A549 (cell line): ENCODE data around the gene ADCY1. TPM values are rescaled to one million over a fixed set of nuclear protein-coding genes. Genes with fewer than 3 reads are reported as not detected.

Experiments
- ATAC-seq, 2 experiments: fragments of 200-7000 bp in 1 of 2; fragments of >200 bp in 1 of 2; cut with Nextera tagmentation in 1 of 2; cut with Tn5 transposase in 1 of 2; 3 replicates each; pipeline versions ENCODE4 v1.8.0 to v1.9.1; 2018 to 2020; ENCODE audit warnings: mild to moderate bottlenecking in 1 of 2, moderate library complexity in 1 of 2
- CTCF ChIA-PET: fragments of 300-600 bp; sonication (Branson Sonifier 250); formaldehyde crosslinking; extraction: SDS; loops from one replicate; lab custom pipeline; 2021; ENCODE audit warnings: antibody characterized with exemption, inconsistent platforms; lab: Yijun Ruan, JAX
- POLR2A ChIA-PET: fragments of 350-600 bp; formaldehyde crosslinking; extraction: SDS; loops from one replicate; lab custom pipeline; 2021; ENCODE audit warnings: antibody characterized with exemption, inconsistent platforms; lab: Yijun Ruan, JAX
- DNase-seq, 2 experiments: peaks; one replicate each; pipeline versions ENCODE4 v3.0.0 to v3.0.0-alpha.2; 2011 to 2016; ENCODE audit warnings: low read depth in 1 of 2, low spot score in 1 of 2
- FAIRE-seq: peaks from 2 replicates; lab custom pipeline; 2011; peaks lifted over from hg19 to GRCh38; lab: Jason Lieb, UNC
- H3K27ac ChIP-seq, 2 experiments: fragments of >200 bp; sonication (Bioruptor Twin); formaldehyde crosslinking; 3 replicates each; pipeline ENCODE4 v1.5.1; 2016 to 2017
- H3K4me1 ChIP-seq: fragments of >200 bp; sonication (Bioruptor Twin); formaldehyde crosslinking; 3 replicates; pipeline ENCODE4 v1.6.1; 2016
- H3K4me2 ChIP-seq: fragments of >200 bp; sonication (Bioruptor Twin); formaldehyde crosslinking; 3 replicates; pipeline ENCODE4 v1.6.1; 2016
- H3K4me3 ChIP-seq: fragments of >200 bp; sonication (Bioruptor Twin); formaldehyde crosslinking; 3 replicates; pipeline ENCODE4 v1.5.1; 2016
- H3K9me3 ChIP-seq: fragments of >200 bp; sonication (Bioruptor Twin); formaldehyde crosslinking; 3 replicates; pipeline ENCODE4 v1.6.1; 2016
- BHLHE40 ChIP-seq: IDR thresholded peaks from 2 replicates; pipeline ENCODE4 v1.6.1; 2012; ENCODE audit warnings: low read depth, low read length, inconsistent platforms
- CHD4 ChIP-seq: fragments of 200-600 bp; sonication (generic); IDR thresholded peaks from 2 replicates; pipeline ENCODE4 v1.6.1; 2016; ENCODE audit warnings: antibody characterized with exemption, mild to moderate bottlenecking, borderline replicate concordance
- EHF ChIP-seq: fragments of 250-450 bp; sonication (Bioruptor Pico); IDR thresholded peaks from 2 replicates; pipeline ENCODE4 v1.5.0; 2020; ENCODE audit warnings: mild to moderate bottlenecking
- EHMT2 ChIP-seq: fragments of 200-600 bp; sonication (generic); IDR thresholded peaks from 2 replicates; pipeline ENCODE4 v1.6.1; 2016; ENCODE audit warnings: antibody characterized with exemption, low read depth, mild to moderate bottlenecking, moderate library complexity
- FOXS1 ChIP-seq: fragments of 250-450 bp; sonication (Bioruptor Pico); IDR thresholded peaks from 2 replicates; pipeline ENCODE4 v1.5.0; 2020; ENCODE audit warnings: mild to moderate bottlenecking, moderate library complexity
- GATA3 ChIP-seq: IDR thresholded peaks from 2 replicates; pipeline ENCODE4 v1.6.1; 2012; ENCODE audit warnings: borderline replicate concordance
- HDAC2 ChIP-seq: fragments of 200-600 bp; sonication (generic); IDR thresholded peaks from 2 replicates; pipeline ENCODE4 v1.6.1; 2016
- HEYL ChIP-seq: fragments of 250-450 bp; sonication (Bioruptor Pico); IDR thresholded peaks from 2 replicates; pipeline ENCODE4 v1.8.0; 2021; ENCODE audit warnings: mild to moderate bottlenecking, moderate library complexity
- HOXA7 ChIP-seq: fragments of 250-450 bp; sonication (Bioruptor Pico); IDR thresholded peaks from 2 replicates; pipeline ENCODE4 v1.5.0; 2020; ENCODE audit warnings: mild to moderate bottlenecking, moderate library complexity
- HOXB5 ChIP-seq: fragments of 250-450 bp; sonication (Bioruptor Pico); IDR thresholded peaks from 2 replicates; pipeline ENCODE4 v1.5.0; 2020; ENCODE audit warnings: mild to moderate bottlenecking, moderate library complexity
- JUN ChIP-seq, 2 experiments: fragments of >200 bp; sonication (Bioruptor Twin); formaldehyde crosslinking; IDR thresholded peaks; 2 replicates in 1 of 2; 3 replicates in 1 of 2; pipeline ENCODE4 v1.6.1; 2016 to 2017
- JUNB ChIP-seq: fragments of >200 bp; sonication (Bioruptor Twin); formaldehyde crosslinking; IDR thresholded peaks from 2 replicates; pipeline ENCODE4 v1.6.1; 2016
- KDM1A ChIP-seq: fragments of 200-600 bp; sonication (generic); IDR thresholded peaks from 2 replicates; pipeline ENCODE4 v1.6.1; 2016; ENCODE audit warnings: low read depth, mild to moderate bottlenecking
- MAZ ChIP-seq: fragments of 150-350 bp; IDR thresholded peaks from 2 replicates; pipeline ENCODE4 v1.6.1; 2014; ENCODE audit warnings: antibody characterized with exemption, low read depth, low read length, borderline replicate concordance
- MYC ChIP-seq: IDR thresholded peaks from 2 replicates; pipeline ENCODE4 v1.6.1; 2012; ENCODE audit warnings: mild to moderate bottlenecking, inconsistent platforms, low read length, improper control_type of control experiment, borderline replicate concordance
- NFE2L2 ChIP-seq: fragments of 150-350 bp; conservative IDR thresholded peaks from 2 replicates; pipeline ENCODE4 v1.6.1; 2014; ENCODE audit warnings: low read length
- POLR2A ChIP-seq: IDR thresholded peaks from 2 replicates; pipeline ENCODE4 v1.6.1; 2012; ENCODE audit warnings: mild to moderate bottlenecking, low read length
- POLR2AphosphoS2 ChIP-seq: conservative IDR thresholded peaks from 2 replicates; pipeline ENCODE4 v1.6.1; 2012; ENCODE audit warnings: low read length, improper control_type of control experiment, inconsistent platforms
- RARB ChIP-seq: fragments of 250-450 bp; sonication (Bioruptor Pico); IDR thresholded peaks from 2 replicates; pipeline ENCODE4 v1.8.0; 2021; ENCODE audit warnings: mild to moderate bottlenecking, moderate library complexity
- RFX5 ChIP-seq: fragments of 450-650 bp; IDR thresholded peaks from 2 replicates; pipeline ENCODE4 v1.7.1; 2014; ENCODE audit warnings: antibody characterized with exemption, mild to moderate bottlenecking, moderate library complexity
- RNF2 ChIP-seq: fragments of 200-600 bp; sonication (generic); IDR thresholded peaks from 2 replicates; pipeline ENCODE4 v1.6.1; 2016; ENCODE audit warnings: low read depth, mild to moderate bottlenecking, antibody characterized with exemption, moderate library complexity, borderline replicate concordance
- TFCP2L1 ChIP-seq: fragments of 250-450 bp; sonication (Bioruptor Pico); IDR thresholded peaks from 2 replicates; pipeline ENCODE4 v1.5.0; 2021; ENCODE audit warnings: mild to moderate bottlenecking
- TP53 ChIP-seq: fragments of 250-450 bp; sonication (Bioruptor Pico); IDR thresholded peaks from 2 replicates; pipeline ENCODE4 v1.5.0; 2021; ENCODE audit warnings: mild to moderate bottlenecking, moderate library complexity
- ZC3H11A ChIP-seq: fragments of 450-650 bp; IDR thresholded peaks from 2 replicates; pipeline ENCODE4 v1.6.1; 2014; ENCODE audit warnings: antibody characterized with exemption, mild to moderate bottlenecking
- ZFP36 ChIP-seq: fragments of 450-650 bp; IDR thresholded peaks from 2 replicates; pipeline ENCODE4 v1.6.1; 2014; ENCODE audit warnings: borderline replicate concordance; ENCODE audit not compliant: partially characterized antibody
- WGBS: methylation state at CpG from one replicate; pipeline ENCODE4 v1.1.6; 2017; ENCODE audit errors: missing lambda C conversion rate; 5-methylcytosine and 5-hydroxymethylcytosine counted together
- polyA plus RNA-seq, 4 experiments: library from polyadenylated mRNA; depleted of rRNA in 3 of 4; stranded (reverse); fragments of >200 nt; fragmentation: RNase III in 1 of 4; extraction: RNeasy Plus Mini Kit Qiagen cat#74134 plus additional on column Dnase treatment in 1 of 4; gene quantifications; 2 replicates in 3 of 4; 3 replicates in 1 of 4; pipeline ENCODE4 v1.2.3, GENCODE V29; 2011 to 2017
- TF ChIP-seq, protein P1 (sequence below): fragments of >200 bp; sonication (Bioruptor Twin); formaldehyde crosslinking; IDR thresholded peaks from 3 replicates; pipeline ENCODE4 v1.6.1; 2016
- TF ChIP-seq, protein P2 (sequence below): fragments of 150-350 bp; IDR thresholded peaks from 2 replicates; pipeline ENCODE4 v1.6.1; 2014; ENCODE audit warnings: low read depth, mild to moderate bottlenecking, low read length
- TF ChIP-seq, protein P3 (sequence below): IDR thresholded peaks from 2 replicates; pipeline ENCODE4 v1.6.1; 2012; ENCODE audit warnings: low read depth, borderline replicate concordance

Gene ADCY1
- polyA plus RNA-seq, 2 of the 4 experiments (the other 2 are of a cell fraction), result 1.3 to 1.7 TPM

DNA sequence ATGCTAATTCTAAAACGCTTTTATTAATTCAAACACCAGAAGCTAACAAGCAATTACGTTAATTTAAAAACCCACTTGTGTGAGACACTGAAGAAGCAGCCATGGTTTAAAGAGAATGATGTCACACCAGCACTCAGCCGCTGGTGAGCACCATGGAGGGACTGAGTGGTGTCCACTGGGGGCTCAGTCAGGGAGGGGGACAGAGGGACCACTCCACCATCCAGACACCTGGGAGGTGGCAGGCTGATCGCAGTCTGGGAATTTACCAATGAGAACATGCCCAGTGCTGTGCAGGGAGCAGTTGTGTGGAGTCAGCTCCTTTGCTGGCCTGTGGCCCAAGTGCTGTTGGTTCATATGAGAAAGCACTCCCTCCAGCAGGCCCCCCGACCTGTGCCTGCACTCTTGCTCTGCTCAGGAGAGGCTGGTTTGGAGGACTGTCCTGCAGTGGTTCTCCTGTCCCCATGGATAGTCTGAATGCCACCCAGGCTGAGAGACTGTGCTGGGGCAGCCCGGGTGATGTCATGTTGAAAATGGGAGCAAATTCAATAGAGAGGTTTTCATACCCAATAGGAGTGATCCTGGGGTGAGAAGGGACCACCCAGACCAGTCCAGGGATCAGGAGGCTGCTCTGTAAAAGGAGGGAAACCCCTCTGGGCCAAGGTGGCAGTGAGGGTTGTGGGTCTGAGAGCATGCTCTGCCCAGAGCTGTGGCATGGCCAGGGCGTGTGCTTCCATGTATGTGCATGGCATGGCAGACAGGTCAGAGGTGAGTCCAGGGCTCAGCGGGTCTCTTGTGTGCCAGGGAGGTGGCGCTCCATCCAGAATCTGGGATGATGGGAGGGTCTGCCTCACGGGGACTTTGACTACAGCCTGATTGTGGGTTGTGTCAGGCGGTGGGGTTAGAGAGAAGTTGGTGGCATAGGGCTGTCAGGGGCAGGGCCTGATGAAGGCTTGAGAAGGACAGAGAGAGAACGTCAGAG, 12.7 kb downstream of the ADCY1 start:
- WGBS, result 39% methylated on average over 11 of the region's 12 CpGs
- ChIA-PET POLR2A (no interaction called here), CTCF (interaction anchor here (1.0 kb wide), 1 partner anchor 12 kb away, joined by 3 read pairs; the partner anchor contains the start of gene ADCY1)
- Histone ChIP-seq H3K27ac (no peak overlapping the region), H3K4me2 (no peak overlapping the region), H3K4me3 (no peak overlapping the region), H3K4me1 (no peaks in the 10 kb centered on the region), H3K9me3 (no peaks in the 10 kb centered on the region)
- ATAC-seq (no peak), DNase-seq (no peak), FAIRE-seq (no peak)
- TF ChIP-seq ZC3H11A (no peak), TP53 (CRISPR knock-in tag) (no peak), HOXA7 (no peak), BHLHE40 (no peak), POLR2AphosphoS2 (no peak), HEYL (no peak), MAZ (no peak), CHD4 (no peak), EHMT2 (no peak), RFX5 (no peak), RNF2 (no peak), FOXS1 (CRISPR knock-in tag) (no peak), GATA3 (no peak)
- TF ChIP-seq, protein P1, sequence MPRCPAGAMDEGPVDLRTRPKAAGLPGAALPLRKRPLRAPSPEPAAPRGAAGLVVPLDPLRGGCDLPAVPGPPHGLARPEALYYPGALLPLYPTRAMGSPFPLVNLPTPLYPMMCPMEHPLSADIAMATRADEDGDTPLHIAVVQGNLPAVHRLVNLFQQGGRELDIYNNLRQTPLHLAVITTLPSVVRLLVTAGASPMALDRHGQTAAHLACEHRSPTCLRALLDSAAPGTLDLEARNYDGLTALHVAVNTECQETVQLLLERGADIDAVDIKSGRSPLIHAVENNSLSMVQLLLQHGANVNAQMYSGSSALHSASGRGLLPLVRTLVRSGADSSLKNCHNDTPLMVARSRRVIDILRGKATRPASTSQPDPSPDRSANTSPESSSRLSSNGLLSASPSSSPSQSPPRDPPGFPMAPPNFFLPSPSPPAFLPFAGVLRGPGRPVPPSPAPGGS, result no peak
- TF ChIP-seq, protein P2, sequence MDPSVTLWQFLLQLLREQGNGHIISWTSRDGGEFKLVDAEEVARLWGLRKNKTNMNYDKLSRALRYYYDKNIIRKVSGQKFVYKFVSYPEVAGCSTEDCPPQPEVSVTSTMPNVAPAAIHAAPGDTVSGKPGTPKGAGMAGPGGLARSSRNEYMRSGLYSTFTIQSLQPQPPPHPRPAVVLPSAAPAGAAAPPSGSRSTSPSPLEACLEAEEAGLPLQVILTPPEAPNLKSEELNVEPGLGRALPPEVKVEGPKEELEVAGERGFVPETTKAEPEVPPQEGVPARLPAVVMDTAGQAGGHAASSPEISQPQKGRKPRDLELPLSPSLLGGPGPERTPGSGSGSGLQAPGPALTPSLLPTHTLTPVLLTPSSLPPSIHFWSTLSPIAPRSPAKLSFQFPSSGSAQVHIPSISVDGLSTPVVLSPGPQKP, result no peak
- TF ChIP-seq, protein P3, sequence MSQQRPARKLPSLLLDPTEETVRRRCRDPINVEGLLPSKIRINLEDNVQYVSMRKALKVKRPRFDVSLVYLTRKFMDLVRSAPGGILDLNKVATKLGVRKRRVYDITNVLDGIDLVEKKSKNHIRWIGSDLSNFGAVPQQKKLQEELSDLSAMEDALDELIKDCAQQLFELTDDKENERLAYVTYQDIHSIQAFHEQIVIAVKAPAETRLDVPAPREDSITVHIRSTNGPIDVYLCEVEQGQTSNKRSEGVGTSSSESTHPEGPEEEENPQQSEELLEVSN, result no peak

DNA sequence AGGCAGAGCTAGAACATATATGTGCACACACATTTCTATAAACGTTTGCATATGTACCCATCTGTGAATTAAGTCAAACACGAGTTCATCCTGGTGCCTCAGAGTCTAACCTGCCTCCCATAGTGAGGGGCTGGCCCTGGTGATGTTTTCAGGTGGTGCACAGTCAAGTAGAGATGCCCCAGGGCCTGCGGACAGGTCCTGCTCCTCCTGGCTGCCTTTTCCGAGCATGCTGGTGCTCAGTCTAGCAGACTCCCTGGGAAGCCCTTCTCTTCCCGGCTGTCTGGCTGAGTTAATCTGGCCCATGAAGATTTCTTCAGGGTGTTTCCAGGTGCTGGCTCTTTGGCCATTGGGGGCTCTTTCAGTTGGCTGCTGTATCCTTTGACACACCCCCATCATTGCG, 14.3 kb downstream of the ADCY1 start:
- TF ChIP-seq JUN (IDR thresholded peaks at IDR 0.05) (no peak), ZC3H11A (no peak), POLR2AphosphoS2 (no peak), EHF (CRISPR knock-in tag) (no peak), TFCP2L1 (no peak), KDM1A (no peak), NFE2L2 (no peak), HDAC2 (no peak), HOXB5 (no peak), MYC (no peak), ZFP36 (no peak), RARB (CRISPR knock-in tag) (no peak), POLR2A (no peak), JUNB (no peak)
- no peak for DNase-seq
- Histone ChIP-seq H3K4me1 (no peaks in the 10 kb centered on the region), H3K27ac (no peak overlapping the region), H3K9me3 (no peaks in the 10 kb centered on the region), H3K4me2 (no peak overlapping the region), H3K4me3 (no peak overlapping the region)
- FAIRE-seq, result no peak
- WGBS, result 41% methylated on average over 6 of the region's 6 CpGs
- CTCF ChIA-PET, result no interaction called here
- POLR2A ChIA-PET, result no interaction called here
- no peak for ATAC-seq
